HepG2 (cell line): ENCODE results near the gene DYNC1LI2. TPM values are rescaled to one million over a fixed set of nuclear protein-coding genes. Genes with fewer than 3 reads are reported as not detected.

Experiments used
- CCAR2 ChIP-seq: fragments of 200-400 bp; formaldehyde crosslinking; optimal IDR thresholded peaks from 2 replicates; pipeline ENCODE3; 2018; ENCODE audit warnings: low read depth, mild to moderate bottlenecking, low read length, moderate library complexity
- POLR2G ChIP-seq: fragments of 200-400 bp; formaldehyde crosslinking; IDR thresholded peaks from 2 replicates; pipeline ENCODE4 v1.6.1; 2018; ENCODE audit warnings: mild to moderate bottlenecking, low read depth, low read length, moderate library complexity
- RBAK ChIP-seq: sonication (generic); formaldehyde crosslinking; IDR thresholded peaks from 2 replicates; pipeline ENCODE4 v1.5.1; 2020; ENCODE audit warnings: mild to moderate bottlenecking, missing genetic modification reagents
- SRSF9 ChIP-seq: fragments of 200-400 bp; formaldehyde crosslinking; IDR thresholded peaks from 2 replicates; pipeline ENCODE4 v1.6.1; 2018; ENCODE audit warnings: borderline replicate concordance, mild to moderate bottlenecking, low read depth, low read length; ENCODE audit not compliant: insufficient read depth, poor library complexity, severe bottlenecking
- ZBTB42 ChIP-seq: sonication (generic); formaldehyde crosslinking; IDR thresholded peaks from 2 replicates; pipeline ENCODE4 v1.5.0; 2020; ENCODE audit warnings: mild to moderate bottlenecking, missing genetic modification reagents
- ZNF83 ChIP-seq: sonication (generic); formaldehyde crosslinking; IDR thresholded peaks from 2 replicates; pipeline ENCODE4 v1.4.0; 2020; ENCODE audit warnings: missing genetic modification reagents, mild to moderate bottlenecking, borderline replicate concordance
- polyA plus RNA-seq, 8 experiments: library from polyadenylated mRNA; depleted of rRNA in 3 of 8; stranded (reverse) in 7 of 8; unstranded in 1 of 8; fragments of >200 nt; fragmentation: Illumina TruSeq in 4 of 8; extraction: Trizol in 4 of 8; gene quantifications; 2 replicates each; pipeline versions ENCODE4 v1.2.1 to v1.2.3, GENCODE V29; 2011 to 2016; ENCODE audit warnings: low read depth in 4 of 8, missing spikeins in 1 of 8, mixed read lengths in 1 of 8; ENCODE audit not compliant: insufficient read depth in 1 of 8
- total RNA-seq, 5 experiments: library from RNA; depleted of rRNA; stranded (reverse); fragments of >200 nt; fragmentation: Illumina TruSeq; extraction: Trizol; gene quantifications; 2 replicates each; pipeline ENCODE4 v1.2.3, GENCODE V29; 2016; ENCODE audit warnings: low read depth in 1 of 5
- TF ChIP-seq, protein P1 (sequence below): sonication (generic); formaldehyde crosslinking; IDR thresholded peaks from 2 replicates; pipeline ENCODE4 v1.4.0; 2020; ENCODE audit warnings: missing genetic modification reagents, borderline replicate concordance
- TF ChIP-seq, protein P2 (sequence below): sonication (generic); formaldehyde crosslinking; conservative IDR thresholded peaks from 2 replicates; pipeline ENCODE4 v1.8.0; 2022; ENCODE audit warnings: mild to moderate bottlenecking, moderate library complexity, missing genetic modification reagents
- TF ChIP-seq, protein P3 (sequence below): sonication (generic); formaldehyde crosslinking; IDR thresholded peaks from 2 replicates; pipeline ENCODE4 v1.5.1; 2020; ENCODE audit warnings: missing genetic modification reagents, mild to moderate bottlenecking, borderline replicate concordance
- TF ChIP-seq, protein P4 (sequence below): sonication (generic); formaldehyde crosslinking; IDR thresholded peaks from 2 replicates; pipeline ENCODE4 v1.4.0; 2020; ENCODE audit warnings: mild to moderate bottlenecking, missing genetic modification reagents
- TF ChIP-seq, protein P5 (sequence below): sonication (generic); formaldehyde crosslinking; IDR thresholded peaks from one replicate; pipeline ENCODE4 v1.5.1; 2020; ENCODE audit warnings: mild to moderate bottlenecking, missing genetic modification reagents; ENCODE audit errors: not compliant biosample characterization

The DYNC1LI2 gene
- total and polyA plus RNA-seq, 2 of the 13 experiments (the other 11 are each of a cell fraction or from before 2014, with no cell fraction given): 65.5 to 135 TPM

DNA sequence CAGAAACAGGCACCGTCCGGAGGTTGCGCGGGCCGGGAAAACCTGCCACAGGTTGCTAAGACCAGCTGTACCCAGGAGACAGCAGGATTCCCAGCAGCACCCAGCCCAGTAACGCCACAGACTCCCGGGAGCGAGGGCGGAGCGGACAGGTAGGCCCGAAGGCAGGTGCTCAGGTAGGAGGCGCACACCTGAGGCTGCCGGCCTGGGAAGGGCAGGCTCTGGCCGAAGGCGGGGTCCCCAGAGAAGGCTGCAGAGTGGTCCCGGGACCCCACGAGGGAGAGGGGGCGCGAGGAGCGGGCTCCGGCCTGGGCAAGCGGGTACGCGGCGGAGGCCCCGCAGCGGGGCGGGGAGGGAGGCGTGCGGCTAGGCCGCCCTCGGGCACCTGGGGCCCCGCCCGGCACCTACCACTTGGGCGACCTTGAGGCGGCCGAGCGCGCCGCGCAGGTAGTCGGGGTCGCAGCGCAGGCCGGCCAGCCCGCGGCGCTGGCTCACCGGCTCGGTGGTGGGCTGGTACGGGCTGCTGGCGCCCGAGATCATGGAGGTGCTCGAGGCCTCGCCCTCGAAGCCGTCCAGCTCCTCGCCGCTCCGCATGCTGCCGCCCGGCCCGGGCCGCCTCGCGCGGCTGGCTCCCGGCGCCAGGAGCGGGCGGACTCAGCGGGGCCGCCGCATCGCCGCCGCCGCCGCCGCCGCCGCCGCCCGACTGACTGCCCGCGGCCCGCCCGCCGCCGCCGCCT is 55.3 kb downstream of the DYNC1LI2 start (continued):
- TF ChIP-seq, protein P1, sequence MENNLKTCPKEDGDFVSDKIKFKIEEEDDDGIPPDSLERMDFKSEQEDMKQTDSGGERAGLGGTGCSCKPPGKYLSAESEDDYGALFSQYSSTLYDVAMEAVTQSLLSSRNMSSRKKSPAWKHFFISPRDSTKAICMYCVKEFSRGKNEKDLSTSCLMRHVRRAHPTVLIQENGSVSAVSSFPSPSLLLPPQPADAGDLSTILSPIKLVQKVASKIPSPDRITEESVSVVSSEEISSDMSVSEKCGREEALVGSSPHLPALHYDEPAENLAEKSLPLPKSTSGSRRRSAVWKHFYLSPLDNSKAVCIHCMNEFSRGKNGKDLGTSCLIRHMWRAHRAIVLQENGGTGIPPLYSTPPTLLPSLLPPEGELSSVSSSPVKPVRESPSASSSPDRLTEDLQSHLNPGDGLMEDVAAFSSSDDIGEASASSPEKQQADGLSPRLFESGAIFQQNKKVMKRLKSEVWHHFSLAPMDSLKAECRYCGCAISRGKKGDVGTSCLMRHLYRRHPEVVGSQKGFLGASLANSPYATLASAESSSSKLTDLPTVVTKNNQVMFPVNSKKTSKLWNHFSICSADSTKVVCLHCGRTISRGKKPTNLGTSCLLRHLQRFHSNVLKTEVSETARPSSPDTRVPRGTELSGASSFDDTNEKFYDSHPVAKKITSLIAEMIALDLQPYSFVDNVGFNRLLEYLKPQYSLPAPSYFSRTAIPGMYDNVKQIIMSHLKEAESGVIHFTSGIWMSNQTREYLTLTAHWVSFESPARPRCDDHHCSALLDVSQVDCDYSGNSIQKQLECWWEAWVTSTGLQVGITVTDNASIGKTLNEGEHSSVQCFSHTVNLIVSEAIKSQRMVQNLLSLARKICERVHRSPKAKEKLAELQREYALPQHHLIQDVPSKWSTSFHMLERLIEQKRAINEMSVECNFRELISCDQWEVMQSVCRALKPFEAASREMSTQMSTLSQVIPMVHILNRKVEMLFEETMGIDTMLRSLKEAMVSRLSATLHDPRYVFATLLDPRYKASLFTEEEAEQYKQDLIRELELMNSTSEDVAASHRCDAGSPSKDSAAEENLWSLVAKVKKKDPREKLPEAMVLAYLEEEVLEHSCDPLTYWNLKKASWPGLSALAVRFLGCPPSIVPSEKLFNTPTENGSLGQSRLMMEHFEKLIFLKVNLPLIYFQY (CRISPR knock-in tag): no peak
- TF ChIP-seq, protein P2, sequence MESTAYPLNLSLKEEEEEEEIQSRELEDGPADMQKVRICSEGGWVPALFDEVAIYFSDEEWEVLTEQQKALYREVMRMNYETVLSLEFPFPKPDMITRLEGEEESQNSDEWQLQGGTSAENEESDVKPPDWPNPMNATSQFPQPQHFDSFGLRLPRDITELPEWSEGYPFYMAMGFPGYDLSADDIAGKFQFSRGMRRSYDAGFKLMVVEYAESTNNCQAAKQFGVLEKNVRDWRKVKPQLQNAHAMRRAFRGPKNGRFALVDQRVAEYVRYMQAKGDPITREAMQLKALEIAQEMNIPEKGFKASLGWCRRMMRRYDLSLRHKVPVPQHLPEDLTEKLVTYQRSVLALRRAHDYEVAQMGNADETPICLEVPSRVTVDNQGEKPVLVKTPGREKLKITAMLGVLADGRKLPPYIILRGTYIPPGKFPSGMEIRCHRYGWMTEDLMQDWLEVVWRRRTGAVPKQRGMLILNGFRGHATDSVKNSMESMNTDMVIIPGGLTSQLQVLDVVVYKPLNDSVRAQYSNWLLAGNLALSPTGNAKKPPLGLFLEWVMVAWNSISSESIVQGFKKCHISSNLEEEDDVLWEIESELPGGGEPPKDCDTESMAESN (CRISPR knock-in tag): 0 out of 2 replicates have a peak, but pooled peaks have one; percentile 77
- TF ChIP-seq, protein P3, sequence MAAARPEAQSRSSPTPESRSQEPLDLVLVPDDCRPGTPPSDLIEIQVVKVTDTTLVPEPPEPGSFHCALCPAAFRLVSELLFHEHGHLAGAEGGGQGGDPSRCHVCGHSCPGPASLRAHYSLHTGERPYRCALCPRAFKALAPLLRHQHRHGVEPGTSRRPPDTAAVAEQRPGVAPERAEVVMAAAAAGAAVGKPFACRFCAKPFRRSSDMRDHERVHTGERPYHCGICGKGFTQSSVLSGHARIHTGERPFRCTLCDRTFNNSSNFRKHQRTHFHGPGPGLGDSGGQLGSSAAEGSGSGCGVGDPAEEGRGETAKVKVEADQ: no peak
- TF ChIP-seq SRSF9 (no peak), CCAR2 (no peak), RBAK (CRISPR knock-in tag) (no peak), ZBTB42 (CRISPR knock-in tag) (0 out of 2 replicates have a peak, but pooled peaks have one; percentile 26), ZNF83 (CRISPR knock-in tag) (no peak), POLR2G (no peak)
- TF ChIP-seq, protein P4, sequence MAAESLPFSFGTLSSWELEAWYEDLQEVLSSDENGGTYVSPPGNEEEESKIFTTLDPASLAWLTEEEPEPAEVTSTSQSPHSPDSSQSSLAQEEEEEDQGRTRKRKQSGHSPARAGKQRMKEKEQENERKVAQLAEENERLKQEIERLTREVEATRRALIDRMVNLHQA: no peak
- TF ChIP-seq, protein P5, sequence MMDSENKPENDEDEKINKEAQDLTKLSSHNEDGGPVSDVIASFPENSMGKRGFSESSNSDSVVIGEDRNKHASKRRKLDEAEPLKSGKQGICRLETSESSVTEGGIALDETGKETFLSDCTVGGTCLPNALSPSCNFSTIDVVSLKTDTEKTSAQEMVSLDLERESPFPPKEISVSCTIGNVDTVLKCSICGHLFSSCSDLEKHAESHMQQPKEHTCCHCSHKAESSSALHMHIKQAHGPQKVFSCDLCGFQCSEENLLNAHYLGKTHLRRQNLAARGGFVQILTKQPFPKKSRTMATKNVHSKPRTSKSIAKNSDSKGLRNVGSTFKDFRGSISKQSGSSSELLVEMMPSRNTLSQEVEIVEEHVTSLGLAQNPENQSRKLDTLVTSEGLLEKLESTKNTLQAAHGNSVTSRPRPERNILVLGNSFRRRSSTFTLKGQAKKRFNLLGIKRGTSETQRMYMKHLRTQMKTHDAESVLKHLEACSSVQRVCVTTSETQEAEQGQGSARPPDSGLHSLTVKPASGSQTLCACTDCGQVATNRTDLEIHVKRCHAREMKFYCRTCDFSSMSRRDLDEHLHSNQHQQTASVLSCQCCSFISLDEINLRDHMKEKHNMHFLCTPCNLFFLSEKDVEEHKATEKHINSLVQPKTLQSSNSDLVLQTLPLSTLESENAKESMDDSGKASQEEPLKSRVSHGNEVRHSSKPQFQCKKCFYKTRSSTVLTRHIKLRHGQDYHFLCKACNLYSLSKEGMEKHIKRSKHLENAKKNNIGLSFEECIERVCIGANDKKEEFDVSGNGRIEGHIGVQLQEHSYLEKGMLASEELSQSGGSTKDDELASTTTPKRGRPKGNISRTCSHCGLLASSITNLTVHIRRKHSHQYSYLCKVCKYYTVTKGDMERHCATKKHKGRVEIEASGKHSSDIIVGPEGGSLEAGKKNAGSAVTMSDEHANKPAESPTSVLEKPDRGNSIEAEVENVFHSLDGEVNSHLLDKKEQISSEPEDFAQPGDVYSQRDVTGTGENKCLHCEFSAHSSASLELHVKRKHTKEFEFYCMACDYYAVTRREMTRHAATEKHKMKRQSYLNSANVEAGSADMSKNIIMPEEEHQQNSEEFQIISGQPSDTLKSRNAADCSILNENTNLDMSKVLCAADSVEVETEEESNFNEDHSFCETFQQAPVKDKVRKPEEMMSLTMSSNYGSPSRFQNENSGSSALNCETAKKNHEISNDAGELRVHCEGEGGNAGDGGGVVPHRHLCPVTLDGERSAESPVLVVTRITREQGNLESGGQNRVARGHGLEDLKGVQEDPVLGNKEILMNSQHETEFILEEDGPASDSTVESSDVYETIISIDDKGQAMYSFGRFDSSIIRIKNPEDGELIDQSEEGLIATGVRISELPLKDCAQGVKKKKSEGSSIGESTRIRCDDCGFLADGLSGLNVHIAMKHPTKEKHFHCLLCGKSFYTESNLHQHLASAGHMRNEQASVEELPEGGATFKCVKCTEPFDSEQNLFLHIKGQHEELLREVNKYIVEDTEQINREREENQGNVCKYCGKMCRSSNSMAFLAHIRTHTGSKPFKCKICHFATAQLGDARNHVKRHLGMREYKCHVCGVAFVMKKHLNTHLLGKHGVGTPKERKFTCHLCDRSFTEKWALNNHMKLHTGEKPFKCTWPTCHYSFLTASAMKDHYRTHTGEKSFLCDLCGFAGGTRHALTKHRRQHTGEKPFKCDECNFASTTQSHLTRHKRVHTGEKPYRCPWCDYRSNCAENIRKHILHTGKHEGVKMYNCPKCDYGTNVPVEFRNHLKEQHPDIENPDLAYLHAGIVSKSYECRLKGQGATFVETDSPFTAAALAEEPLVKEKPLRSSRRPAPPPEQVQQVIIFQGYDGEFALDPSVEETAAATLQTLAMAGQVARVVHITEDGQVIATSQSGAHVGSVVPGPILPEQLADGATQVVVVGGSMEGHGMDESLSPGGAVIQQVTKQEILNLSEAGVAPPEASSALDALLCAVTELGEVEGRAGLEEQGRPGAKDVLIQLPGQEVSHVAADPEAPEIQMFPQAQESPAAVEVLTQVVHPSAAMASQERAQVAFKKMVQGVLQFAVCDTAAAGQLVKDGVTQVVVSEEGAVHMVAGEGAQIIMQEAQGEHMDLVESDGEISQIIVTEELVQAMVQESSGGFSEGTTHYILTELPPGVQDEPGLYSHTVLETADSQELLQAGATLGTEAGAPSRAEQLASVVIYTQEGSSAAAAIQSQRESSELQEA (CRISPR knock-in tag): no peak
